ENCODE data around the gene DMBX1. TPM values are rescaled to one million over a fixed set of nuclear protein-coding genes. Genes with fewer than 3 reads are reported as not detected.

The DMBX1 gene
- polyA plus RNA-seq, 2 of the 4 experiments (the other 2 are of a cell fraction) = 0.44 to 2.2 TPM

GRCh38 chr1:46452931-46453325, 36.7 kb upstream of the DMBX1 start:
- no peak for DNase-seq (ENCODE audit: low read depth in 1 of 2, low spot score in 1 of 2)
- H3K9me3 ChIP-seq = no peaks in the 10 kb centered on the region
- H3K27ac ChIP-seq = no peak overlapping the region
- ChIA-PET POLR2A (no interaction called here), CTCF (interaction anchor here (1.0 to 12.1 kb wide), 3 partner anchors 11 to 78 kb away, joined by 4 to 235 read pairs (median 14); a partner anchor contains a TSS)
- TF ChIP-seq JUN (IDR thresholded peaks at IDR 0.05) (no peak), NR3C1 (IDR thresholded peaks at IDR 0.05) (no peak), HES2 (IDR thresholded peaks at IDR 0.05) (no peak), CTCF (IDR thresholded peaks at IDR 0.05) (no peak), CHD2 (IDR thresholded peaks at IDR 0.05; ENCODE audit: low read length, partially characterized antibody) (no peak), SREBF2 (IDR thresholded peaks at IDR 0.05) (no peak), MYC (IDR thresholded peaks at IDR 0.05; ENCODE audit: borderline replicate concordance, low read length) (no peak), E2F6 (IDR thresholded peaks at IDR 0.05; ENCODE audit: borderline replicate concordance, low read depth) (no peak), POLR2AphosphoS2 (conservative IDR thresholded peaks at IDR 0.05; ENCODE audit: low read length) (no peak), EP300 (IDR thresholded peaks at IDR 0.05) (no peak), EHF (CRISPR knock-in tag; IDR thresholded peaks at IDR 0.05) (no peak)
- no peak for FAIRE-seq
- H3K4me2 ChIP-seq = no peak overlapping the region
- no peak overlapping the region for H3K4me3 ChIP-seq
- H3K4me1 ChIP-seq = peaks cover 7% of the 10 kb centered on the region; the same call in 1 of the 3 replicates
- no peak for ATAC-seq
- WGBS (ENCODE audit: missing lambda C conversion rate) = 76% methylated on average over 15 of the region's 15 CpGs

GRCh38 chr1:46453449-46453848, 36.2 kb upstream of the DMBX1 start:
- Histone ChIP-seq H3K9me3 (no peaks in the 10 kb centered on the region), H3K4me1 (peaks cover 7% of the 10 kb centered on the region; the same call in 1 of the 3 replicates), H3K27ac (no peak overlapping the region), H3K4me2 (no peak overlapping the region), H3K4me3 (no peak overlapping the region)
- ATAC-seq = peak in 1 of 2 experiments; percentile 19; a peak in 1 of 6 replicates
- no peak for TF ChIP-seq ATOH8 (CRISPR knock-in tag; IDR thresholded peaks at IDR 0.05; ENCODE audit: low read depth)
- no peak for DNase-seq (ENCODE audit: low read depth in 1 of 2, low spot score in 1 of 2)
- no peak for FAIRE-seq
- WGBS (ENCODE audit: missing lambda C conversion rate) = 80% methylated on average over 1 of the region's 4 CpGs
- ChIA-PET CTCF (interaction anchor here (1.3 to 12.1 kb wide), 2 partner anchors 24 to 77 kb away, joined by 4 to 235 read pairs; a partner anchor contains a TSS), POLR2A (no interaction called here)

- TF ChIP-seq NFE2L2 (conservative IDR thresholded peaks at IDR 0.05; ENCODE audit: low read length) (no peak), E2F6 (IDR thresholded peaks at IDR 0.05; ENCODE audit: borderline replicate concordance, low read depth) (no peak), ESRRA (IDR thresholded peaks at IDR 0.05; ENCODE audit: borderline replicate concordance, low read length) (no peak), RNF2 (IDR thresholded peaks at IDR 0.05; ENCODE audit: borderline replicate concordance, low read depth) (no peak), HOXB13 (CRISPR knock-in tag; IDR thresholded peaks at IDR 0.05; ENCODE audit: low read depth) (no peak), USF2 (IDR thresholded peaks at IDR 0.05) (no peak), MAZ (IDR thresholded peaks at IDR 0.05; ENCODE audit: borderline replicate concordance, low read depth, low read length) (no peak), JUNB (IDR thresholded peaks at IDR 0.05) (no peak), JUN (IDR thresholded peaks at IDR 0.05) (no peak), MAX (IDR thresholded peaks at IDR 0.05) (no peak), EHMT2 (IDR thresholded peaks at IDR 0.05; ENCODE audit: low read depth) (no peak), ZNF302 (CRISPR knock-in tag; IDR thresholded peaks at IDR 0.05) (no peak), PHF8 (IDR thresholded peaks at IDR 0.05; ENCODE audit: borderline replicate concordance, low read depth) (no peak), PBX3 (IDR thresholded peaks at IDR 0.05) (no peak), MAFK (IDR thresholded peaks at IDR 0.05; ENCODE audit: partially characterized antibody) (no peak), NPAS2 (CRISPR knock-in tag; IDR thresholded peaks at IDR 0.05; ENCODE audit: borderline replicate concordance) (no peak), RARB (CRISPR knock-in tag; IDR thresholded peaks at IDR 0.05) (no peak), HOXB5 (CRISPR knock-in tag; IDR thresholded peaks at IDR 0.05) (no peak), EHF (CRISPR knock-in tag; IDR thresholded peaks at IDR 0.05) (no peak)
- ATAC-seq (no peak), FAIRE-seq (no peak), DNase-seq (ENCODE audit: low read depth in 1 of 2, low spot score in 1 of 2) (no peak)
- no peak overlapping the region for H3K4me3 ChIP-seq
- POLR2A ChIA-PET = no interaction called here
- no peak overlapping the region for H3K27ac ChIP-seq
- no peaks in the 10 kb centered on the region for H3K4me1 ChIP-seq
- 85% methylated on average over 22 of the region's 27 CpGs for WGBS (ENCODE audit: missing lambda C conversion rate)
- CTCF ChIA-PET = interaction anchor here (1.1 to 1.4 kb wide), 2 partner anchors 9 to 21 kb away, joined by 4 to 8 read pairs; no protein-coding TSS in a partner anchor
- no peak overlapping the region for H3K4me2 ChIP-seq
- H3K9me3 ChIP-seq = no peaks in the 10 kb centered on the region
Measured at GRCh38 chr1:46455951-46456350, 33.7 kb upstream of the DMBX1 start.

Data from A549 (cell line).